Measurements from ENCODE around the gene DNAH11.

DNAH11 gene

GRCh38 chr7:21753071-21753470, 210.2 kb downstream of the DNAH11 start:
- no peaks in the 10 kb centered on the region for H3K79me2 ChIP-seq (ENCODE audit: control insufficient read depth, insufficient read depth, low read length, poor library complexity)
- H2AFZ ChIP-seq (ENCODE audit: insufficient read depth, low read length, poor library complexity) = no peak overlapping the region
- no peak overlapping the region for H3K18ac ChIP-seq (ENCODE audit: low read length)
- H3K4me3 ChIP-seq (ENCODE audit: low read depth, low read length) = no peak overlapping the region
- no peaks in the 10 kb centered on the region for H3K79me1 ChIP-seq (ENCODE audit: low read length)
- no peak overlapping the region for H4K12ac ChIP-seq (ENCODE audit: low read depth, low read length)
- H2BK5ac ChIP-seq (ENCODE audit: low read depth, low read length, poor library complexity) = no peak overlapping the region
- H3K27me3 ChIP-seq (ENCODE audit: insufficient read depth, low read length) = no peaks in the 10 kb centered on the region
- no peak overlapping the region for H4K8ac ChIP-seq (ENCODE audit: low read depth, low read length)
- H3K9ac ChIP-seq (ENCODE audit: low read length) = no peak overlapping the region
- H3K9me3 ChIP-seq (ENCODE audit: insufficient read depth, low read depth, low read length) = no peaks in the 10 kb centered on the region
- H4K91ac ChIP-seq (ENCODE audit: low read depth, low read length) = no peak overlapping the region
- no peak overlapping the region for H3K27ac ChIP-seq (ENCODE audit: low read depth, low read length)
- no peak overlapping the region for H3K14ac ChIP-seq (ENCODE audit: low read length)
- no peak overlapping the region for H3K4ac ChIP-seq (ENCODE audit: low read depth, low read length)
- H2BK12ac ChIP-seq (ENCODE audit: low read length) = no peak overlapping the region
- H2AK5ac ChIP-seq (ENCODE audit: low read length) = no peak overlapping the region
- H3K4me1 ChIP-seq (ENCODE audit: control insufficient read depth in 1 of 2, insufficient read depth in 2 of 2, low read length in 2 of 2) = peaks cover 0 to 2% of the 10 kb centered on the region in 2 experiments
- no peak overlapping the region for H3K23ac ChIP-seq (ENCODE audit: low read length)
- no peak overlapping the region for H2BK120ac ChIP-seq (ENCODE audit: insufficient read depth, low read length, poor library complexity)
- H3K36me3 ChIP-seq (ENCODE audit: control insufficient read depth in 1 of 2, insufficient read depth in 2 of 2, low read length in 2 of 2) = no peaks in the 10 kb centered on the region
- no peak for DNase-seq
- no CpG with 5 or more reads among the region's 3 CpGs for WGBS (ENCODE audit: extremely low coverage, insufficient coverage, insufficient read length)
- no peak overlapping the region for H3K4me2 ChIP-seq (ENCODE audit: low read length)

DNA sequence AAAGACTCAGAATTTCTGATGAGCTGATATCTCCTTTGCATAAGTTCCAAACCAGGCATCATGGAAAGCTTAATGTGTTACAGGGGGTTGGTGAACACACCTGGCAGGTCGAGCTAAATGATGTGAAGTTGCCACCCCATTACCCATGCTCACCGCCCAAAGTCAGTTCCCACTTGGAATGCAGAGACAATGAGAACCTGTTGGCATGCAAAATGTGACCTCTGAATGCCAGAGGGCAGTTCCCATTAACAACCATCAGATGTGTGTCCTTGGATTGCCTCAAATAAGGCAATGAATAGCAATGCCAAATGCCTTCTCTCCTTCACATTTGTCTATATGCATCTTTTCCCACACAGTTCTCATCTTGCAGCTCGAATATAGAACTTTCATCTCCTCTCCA, 212.1 kb downstream of the DNAH11 start:
- no peak overlapping the region for H3K9ac ChIP-seq (ENCODE audit: low read length)
- no peak overlapping the region for H2BK12ac ChIP-seq (ENCODE audit: low read length)
- no peak overlapping the region for H3K23ac ChIP-seq (ENCODE audit: low read length)
- H3K27ac ChIP-seq (ENCODE audit: low read depth, low read length) = no peak overlapping the region
- H3K4ac ChIP-seq (ENCODE audit: low read depth, low read length) = no peak overlapping the region
- H2BK120ac ChIP-seq (ENCODE audit: insufficient read depth, low read length, poor library complexity) = no peak overlapping the region
- WGBS (ENCODE audit: extremely low coverage, insufficient coverage, insufficient read length) = no CpG with 5 or more reads among the region's 3 CpGs
- H3K36me3 ChIP-seq (ENCODE audit: control insufficient read depth in 1 of 2, insufficient read depth in 2 of 2, low read length in 2 of 2) = no peaks in the 10 kb centered on the region
- no peak overlapping the region for H4K12ac ChIP-seq (ENCODE audit: low read depth, low read length)
- H4K91ac ChIP-seq (ENCODE audit: low read depth, low read length) = no peak overlapping the region
- no peaks in the 10 kb centered on the region for H3K9me3 ChIP-seq (ENCODE audit: insufficient read depth, low read depth, low read length)
- H3K79me1 ChIP-seq (ENCODE audit: low read length) = no peaks in the 10 kb centered on the region
- DNase-seq = no peak
- H3K4me1 ChIP-seq (ENCODE audit: control insufficient read depth in 1 of 2, insufficient read depth in 2 of 2, low read length in 2 of 2) = no peaks in the 10 kb centered on the region
- no peak overlapping the region for H3K4me2 ChIP-seq (ENCODE audit: low read length)
- H2AK5ac ChIP-seq (ENCODE audit: low read length) = no peak overlapping the region
- no peaks in the 10 kb centered on the region for H3K79me2 ChIP-seq (ENCODE audit: control insufficient read depth, insufficient read depth, low read length, poor library complexity)
- H3K18ac ChIP-seq (ENCODE audit: low read length) = no peak overlapping the region
- no peak overlapping the region for H3K4me3 ChIP-seq (ENCODE audit: low read depth, low read length)
- H2AFZ ChIP-seq (ENCODE audit: insufficient read depth, low read length, poor library complexity) = no peak overlapping the region
- H3K27me3 ChIP-seq (ENCODE audit: insufficient read depth, low read length) = no peaks in the 10 kb centered on the region
- H3K14ac ChIP-seq (ENCODE audit: low read length) = no peak overlapping the region
- no peak overlapping the region for H4K8ac ChIP-seq (ENCODE audit: low read depth, low read length)
- H2BK5ac ChIP-seq (ENCODE audit: low read depth, low read length, poor library complexity) = no peak overlapping the region

- Histone ChIP-seq H3K14ac (ENCODE audit: low read length) (no peak overlapping the region), H3K23ac (ENCODE audit: low read length) (no peak overlapping the region), H3K9me3 (ENCODE audit: insufficient read depth, low read depth, low read length) (no peaks in the 10 kb centered on the region), H3K4me2 (ENCODE audit: low read length) (no peak overlapping the region), H3K4me3 (ENCODE audit: low read depth, low read length) (no peak overlapping the region), H3K4ac (ENCODE audit: low read depth, low read length) (no peak overlapping the region), H2BK12ac (ENCODE audit: low read length) (no peak overlapping the region), H3K4me1 (ENCODE audit: control insufficient read depth in 1 of 2, insufficient read depth in 2 of 2, low read length in 2 of 2) (no peaks in the 10 kb centered on the region), H2BK120ac (ENCODE audit: insufficient read depth, low read length, poor library complexity) (no peak overlapping the region), H3K27ac (ENCODE audit: low read depth, low read length) (no peak overlapping the region), H4K91ac (ENCODE audit: low read depth, low read length) (no peak overlapping the region), H3K36me3 (ENCODE audit: control insufficient read depth in 1 of 2, insufficient read depth in 2 of 2, low read length in 2 of 2) (no peaks in the 10 kb centered on the region), H3K79me1 (ENCODE audit: low read length) (no peaks in the 10 kb centered on the region), H3K27me3 (ENCODE audit: insufficient read depth, low read length) (no peaks in the 10 kb centered on the region), H4K12ac (ENCODE audit: low read depth, low read length) (no peak overlapping the region), H4K8ac (ENCODE audit: low read depth, low read length) (no peak overlapping the region), H2BK5ac (ENCODE audit: low read depth, low read length, poor library complexity) (no peak overlapping the region), H3K79me2 (ENCODE audit: control insufficient read depth, insufficient read depth, low read length, poor library complexity) (no peaks in the 10 kb centered on the region), H3K9ac (ENCODE audit: low read length) (no peak overlapping the region), H2AK5ac (ENCODE audit: low read length) (no peak overlapping the region), H3K18ac (ENCODE audit: low read length) (no peak overlapping the region), H2AFZ (ENCODE audit: insufficient read depth, low read length, poor library complexity) (no peak overlapping the region)
- WGBS (ENCODE audit: extremely low coverage, insufficient coverage, insufficient read length) = no CpG with 5 or more reads among the region's 11 CpGs
- peak in 1 of 2 donors; percentile 55 for DNase-seq
These were observed 214.9 kb downstream of the DNAH11 start for GRCh38 chr7:21757537-21758282.

GRCh38 chr7:21758286-21758685, 215.4 kb downstream of the DNAH11 start:
- no peak overlapping the region for H3K23ac ChIP-seq (ENCODE audit: low read length)
- H3K4me2 ChIP-seq (ENCODE audit: low read length) = no peak overlapping the region
- H3K79me2 ChIP-seq (ENCODE audit: control insufficient read depth, insufficient read depth, low read length, poor library complexity) = no peaks in the 10 kb centered on the region
- H2BK12ac ChIP-seq (ENCODE audit: low read length) = no peak overlapping the region
- no peak overlapping the region for H2AK5ac ChIP-seq (ENCODE audit: low read length)
- no peak overlapping the region for H2AFZ ChIP-seq (ENCODE audit: insufficient read depth, low read length, poor library complexity)
- H3K9ac ChIP-seq (ENCODE audit: low read length) = no peak overlapping the region
- no peaks in the 10 kb centered on the region for H3K36me3 ChIP-seq (ENCODE audit: control insufficient read depth in 1 of 2, insufficient read depth in 2 of 2, low read length in 2 of 2)
- H3K18ac ChIP-seq (ENCODE audit: low read length) = no peak overlapping the region
- no peak overlapping the region for H4K12ac ChIP-seq (ENCODE audit: low read depth, low read length)
- no peak overlapping the region for H3K4ac ChIP-seq (ENCODE audit: low read depth, low read length)
- H2BK5ac ChIP-seq (ENCODE audit: low read depth, low read length, poor library complexity) = no peak overlapping the region
- H3K4me1 ChIP-seq (ENCODE audit: control insufficient read depth in 1 of 2, insufficient read depth in 2 of 2, low read length in 2 of 2) = no peaks in the 10 kb centered on the region
- H2BK120ac ChIP-seq (ENCODE audit: insufficient read depth, low read length, poor library complexity) = no peak overlapping the region
- no peaks in the 10 kb centered on the region for H3K27me3 ChIP-seq (ENCODE audit: insufficient read depth, low read length)
- H4K91ac ChIP-seq (ENCODE audit: low read depth, low read length) = no peak overlapping the region
- WGBS (ENCODE audit: extremely low coverage, insufficient coverage, insufficient read length) = no CpG with 5 or more reads among the region's 3 CpGs
- no peak overlapping the region for H3K27ac ChIP-seq (ENCODE audit: low read depth, low read length)
- no peak for DNase-seq
- H3K9me3 ChIP-seq (ENCODE audit: insufficient read depth, low read depth, low read length) = no peaks in the 10 kb centered on the region
- H3K79me1 ChIP-seq (ENCODE audit: low read length) = no peaks in the 10 kb centered on the region
- no peak overlapping the region for H4K8ac ChIP-seq (ENCODE audit: low read depth, low read length)
- no peak overlapping the region for H3K14ac ChIP-seq (ENCODE audit: low read length)
- H3K4me3 ChIP-seq (ENCODE audit: low read depth, low read length) = no peak overlapping the region

Data from trophoblast cell (in vitro differentiated cells and primary cell).